IPS-NIHi11 (cell line): Measurements from ENCODE around the gene ABL2.
"Not testable (repeated sequence)": the region's sequence is repeated elsewhere in the genome, so short reads cannot be mapped to it uniquely, and the experiment has no call there.

Source experiments
- DNase-seq: peaks from one replicate; pipeline ENCODE4 v3.0.0; 2012; ENCODE audit warnings: mixed read lengths, low spot score

The ABL2 gene

DNA sequence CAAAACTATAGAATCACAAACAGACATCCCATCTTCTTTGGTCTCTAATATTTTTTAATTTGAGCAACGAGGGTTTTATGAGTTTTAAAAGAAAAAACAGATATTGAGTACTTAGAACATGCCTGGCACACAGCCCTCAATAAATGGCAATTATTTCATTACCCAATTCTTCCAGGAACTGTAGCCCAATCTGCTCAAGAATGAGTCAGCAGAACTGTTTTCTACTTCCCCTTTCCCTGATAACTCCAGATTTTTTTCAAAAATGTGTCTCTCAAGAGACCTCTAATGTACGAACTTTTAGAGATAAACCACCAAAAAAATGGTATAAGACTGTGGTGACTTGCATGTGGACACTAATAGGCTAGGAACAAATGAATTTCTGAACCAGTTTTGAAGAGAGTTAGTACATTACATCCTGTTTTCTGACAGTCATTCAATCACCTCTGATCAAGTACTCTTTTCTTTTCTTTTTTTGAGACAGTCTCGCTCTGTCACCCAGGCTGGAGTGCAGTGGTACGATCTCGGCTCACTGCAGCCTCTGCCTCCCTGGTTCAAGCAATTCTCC lies 11.5 kb downstream of the ABL2 start:
- DNase-seq = no peak

DNA sequence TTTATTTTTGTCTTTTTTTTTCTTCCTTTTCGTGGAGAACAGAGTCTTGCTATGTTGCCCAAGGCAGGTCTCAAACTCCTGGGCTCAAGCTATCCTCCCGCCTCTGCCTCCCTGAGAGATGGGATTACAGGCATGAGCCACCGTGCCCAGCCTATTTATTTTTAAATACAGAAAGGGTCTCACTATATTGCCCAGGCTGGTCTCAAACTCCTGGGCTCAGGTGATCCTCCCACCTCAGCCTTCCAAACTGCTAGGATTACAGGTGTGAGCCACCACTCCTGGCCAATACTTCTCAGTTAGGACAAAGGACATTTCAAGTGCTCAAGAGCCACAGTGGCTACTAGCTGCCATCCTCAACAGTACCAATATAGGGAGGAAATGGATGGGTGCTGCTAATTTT lies 16.2 kb downstream of the ABL2 start:
- DNase-seq = not testable (repeated sequence)

DNA sequence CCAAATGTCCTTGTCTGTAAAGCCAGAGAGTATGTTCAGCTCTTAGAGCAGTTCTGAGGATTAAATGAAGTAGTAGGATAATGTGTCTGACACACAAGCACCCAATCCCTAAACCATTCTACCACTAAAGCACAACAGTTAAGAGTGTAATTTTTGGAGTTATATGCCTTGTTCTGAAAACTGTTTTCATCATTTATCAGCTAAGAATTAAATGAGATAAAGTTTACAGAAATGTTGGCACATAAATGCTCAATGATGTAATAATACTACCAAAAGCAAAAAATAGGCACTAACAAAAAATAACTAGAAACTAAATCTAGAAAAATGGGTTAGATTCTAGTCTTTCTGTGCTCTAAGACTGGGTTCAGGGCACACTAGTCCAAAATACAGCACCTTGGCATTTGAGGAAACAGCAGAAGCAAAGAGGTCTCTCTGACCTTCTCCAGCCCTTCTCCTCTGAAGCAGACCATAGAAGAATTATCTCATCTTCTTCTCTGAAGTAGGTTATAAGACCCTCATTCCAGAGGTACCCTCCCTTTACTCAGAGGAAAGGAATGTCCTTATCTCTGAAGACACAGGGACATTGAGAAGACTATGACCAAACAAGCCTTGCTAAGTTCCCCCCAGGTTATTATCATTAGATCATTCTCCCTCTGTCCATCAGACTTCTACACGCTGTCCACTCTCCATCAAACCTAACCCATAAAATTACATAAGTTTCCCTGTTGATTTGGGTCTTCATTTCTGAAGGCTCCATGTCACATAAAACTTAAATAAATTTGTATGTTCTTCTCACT lies 20.6 kb downstream of the ABL2 start:
- DNase-seq = no peak

DNA sequence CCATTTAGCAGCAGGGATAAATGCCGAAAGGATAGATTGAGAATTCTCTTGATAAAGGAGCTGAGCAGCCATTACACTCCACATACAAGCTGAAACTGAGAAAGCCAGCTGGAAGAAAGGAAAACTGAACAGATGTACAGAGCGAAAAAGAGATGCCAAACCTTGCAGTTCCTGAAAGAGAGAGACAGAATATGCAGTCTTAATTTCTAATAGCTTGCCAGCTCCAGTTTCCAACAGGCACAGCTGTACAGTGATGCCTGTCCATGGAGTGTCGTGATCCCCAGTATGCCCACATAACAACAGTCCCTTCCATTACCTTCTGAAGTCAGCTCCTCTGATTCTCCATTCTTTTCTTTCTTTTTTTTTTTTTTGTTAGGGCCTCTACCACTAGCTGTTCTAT lies 22.7 kb downstream of the ABL2 start:
- DNase-seq = no peak

DNA sequence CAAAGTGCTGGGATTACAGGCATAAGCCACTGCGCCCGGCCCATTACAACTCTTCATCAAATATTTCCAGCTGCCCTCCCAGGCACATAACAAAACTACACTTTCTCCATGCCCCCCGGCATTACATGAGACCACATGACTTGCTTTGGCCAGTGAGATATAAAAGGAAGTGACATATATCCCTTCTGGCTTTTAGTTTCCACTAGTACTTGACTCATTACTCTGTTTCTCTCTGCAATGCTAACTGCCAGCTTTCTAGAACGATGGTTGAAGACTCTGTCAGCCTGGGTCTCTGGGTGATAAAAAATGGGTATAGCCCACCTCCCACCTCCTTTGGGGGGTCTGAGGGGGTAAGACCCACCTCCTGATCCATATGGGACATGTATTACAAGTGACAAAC lies 24.2 kb downstream of the ABL2 start:
- no peak for DNase-seq

DNA sequence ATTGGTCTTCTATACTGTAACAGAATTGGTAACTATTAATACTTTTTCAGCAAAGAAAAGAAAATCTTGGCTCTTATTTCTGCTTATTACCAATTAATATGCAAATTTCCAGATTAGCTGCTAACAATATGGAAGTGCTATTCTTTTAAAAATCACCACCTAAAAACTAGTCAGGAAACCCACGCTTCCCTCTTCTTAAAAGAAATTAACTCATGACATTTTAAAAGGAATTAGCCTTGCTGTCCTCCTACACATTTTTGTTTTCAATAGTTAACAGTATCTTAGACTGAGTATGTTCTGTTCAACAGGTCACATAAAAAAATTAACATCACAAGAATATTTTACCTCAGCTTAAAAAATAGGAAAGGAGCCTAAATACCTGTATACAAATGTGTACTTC lies 27.3 kb downstream of the ABL2 start:
- DNase-seq = no peak

DNA sequence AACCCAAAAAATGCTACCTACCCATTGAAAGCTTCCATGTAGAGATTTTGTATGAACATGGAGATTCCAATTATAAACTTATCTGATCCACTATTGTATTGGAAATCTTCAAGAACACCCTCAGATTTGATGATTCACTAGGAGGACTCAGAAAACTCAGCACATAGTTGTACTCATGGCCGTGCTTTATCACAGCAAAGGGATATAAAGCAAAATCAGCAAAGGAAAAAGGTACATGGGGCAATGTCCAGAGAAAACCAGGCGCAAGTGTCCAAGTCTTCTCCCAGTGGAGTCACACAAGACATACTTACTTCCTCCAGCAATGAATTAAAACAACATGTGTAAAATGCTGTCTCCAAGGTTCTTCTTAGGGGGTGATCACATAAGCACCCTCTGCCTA lies 28.9 kb downstream of the ABL2 start:
- no peak for DNase-seq

DNA sequence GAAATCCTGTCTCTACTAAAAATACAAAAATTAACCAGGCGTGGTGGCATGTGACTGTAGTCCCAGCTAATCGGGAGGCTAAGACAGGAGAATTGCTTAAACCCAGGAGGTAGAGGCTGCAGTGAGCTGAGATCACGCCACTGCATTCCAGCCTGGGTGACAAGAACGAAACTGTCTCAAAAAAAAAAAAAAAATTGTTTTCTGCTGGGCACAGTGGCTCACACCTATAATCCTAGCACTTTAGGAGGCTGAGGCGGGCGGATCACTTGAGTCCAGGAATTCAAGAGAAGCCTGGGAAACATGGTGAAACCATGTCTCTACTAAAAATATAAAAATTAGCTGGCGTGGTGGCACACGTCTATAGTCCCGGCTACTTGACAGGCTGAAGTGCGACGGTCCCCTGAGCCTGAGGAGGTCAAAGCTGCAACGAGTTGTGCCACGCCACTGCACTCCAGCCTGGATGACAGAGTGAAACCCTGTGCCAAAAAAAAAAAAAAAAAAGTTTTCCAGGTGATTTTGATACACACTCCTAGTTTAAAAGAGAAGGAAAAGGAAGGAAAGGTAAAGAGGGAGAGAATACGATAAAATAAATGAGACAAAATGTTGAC lies 31.7 kb downstream of the ABL2 start:
- no peak for DNase-seq

DNA sequence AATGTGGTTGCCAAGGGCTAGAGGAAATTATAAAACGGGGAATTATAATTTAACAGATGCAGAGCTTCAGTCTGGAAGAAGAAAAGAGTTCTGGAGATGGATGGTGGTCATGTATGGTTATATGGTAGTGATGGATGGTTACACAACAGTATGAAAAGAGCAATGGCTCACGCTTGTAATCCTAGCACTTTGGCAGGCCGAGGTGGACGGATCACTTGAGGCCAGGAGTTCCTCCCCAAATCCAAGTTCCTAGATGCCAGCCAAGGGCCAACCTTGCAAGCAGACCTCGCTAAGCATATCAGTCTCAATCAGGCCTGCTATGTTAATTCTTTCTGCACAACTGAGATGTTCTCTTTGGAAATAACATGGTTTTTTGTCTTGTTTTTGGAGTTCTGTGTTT lies 33.6 kb downstream of the ABL2 start:
- not testable (repeated sequence) for DNase-seq

DNA sequence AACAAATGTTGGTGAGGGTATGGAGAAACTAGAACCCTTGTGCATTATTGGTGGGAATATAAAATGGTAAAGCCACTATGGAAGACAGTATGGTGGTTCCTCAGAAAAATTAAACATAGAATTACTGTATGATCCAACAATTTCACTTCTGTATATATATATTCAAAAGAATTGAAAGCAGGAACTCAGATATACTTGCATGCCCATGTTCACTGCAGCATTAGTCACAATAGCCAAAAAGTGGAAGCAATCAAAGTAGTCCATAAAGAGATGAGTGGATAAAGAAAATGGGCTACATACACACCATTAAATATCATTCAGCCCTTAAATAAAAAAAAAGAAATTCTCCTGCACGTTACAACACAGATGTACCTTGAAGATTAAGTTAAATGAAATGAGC lies 34.1 kb downstream of the ABL2 start:
- DNase-seq = no peak

DNA sequence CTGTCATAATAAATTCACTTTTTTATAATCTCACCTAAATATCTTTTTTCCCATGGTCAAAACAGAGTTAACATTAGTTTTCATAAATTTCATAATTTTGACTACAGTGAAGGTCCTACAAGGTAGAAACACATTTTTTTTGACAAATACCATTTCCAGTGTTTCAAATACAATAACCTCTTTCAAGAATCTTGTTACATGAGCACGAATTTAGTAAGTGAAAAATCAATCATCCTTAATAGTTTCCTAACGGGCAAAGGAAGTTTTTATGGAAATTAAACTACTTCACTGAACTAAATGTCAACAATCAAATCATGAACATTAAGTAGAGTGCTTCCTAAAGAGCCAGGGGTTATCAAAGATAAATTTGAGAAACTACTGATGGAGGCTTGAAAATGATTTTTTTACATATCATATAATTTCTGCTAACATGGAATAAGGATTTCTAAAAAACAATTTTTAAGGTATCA lies 35.4 kb downstream of the ABL2 start:
- no peak for DNase-seq

DNA sequence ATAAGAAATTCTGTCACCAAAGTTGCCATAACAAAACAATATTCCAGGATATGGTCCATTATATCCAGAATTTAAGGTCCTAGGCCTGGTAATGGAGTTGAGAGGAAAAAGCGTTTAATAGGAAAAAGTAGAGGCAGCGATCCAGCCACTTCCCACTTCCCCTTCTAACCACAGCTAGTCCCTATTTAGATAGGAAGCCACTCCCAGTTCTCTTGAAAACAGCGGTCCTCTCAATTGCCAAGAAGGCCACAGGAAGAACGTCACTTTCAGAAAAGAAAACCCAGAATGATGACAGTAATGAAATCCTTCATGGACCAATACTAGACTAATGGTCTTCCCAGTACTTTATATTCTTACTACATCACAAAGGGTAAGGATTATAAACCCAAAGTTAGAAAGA lies 38.6 kb downstream of the ABL2 start:
- no peak for DNase-seq

DNA sequence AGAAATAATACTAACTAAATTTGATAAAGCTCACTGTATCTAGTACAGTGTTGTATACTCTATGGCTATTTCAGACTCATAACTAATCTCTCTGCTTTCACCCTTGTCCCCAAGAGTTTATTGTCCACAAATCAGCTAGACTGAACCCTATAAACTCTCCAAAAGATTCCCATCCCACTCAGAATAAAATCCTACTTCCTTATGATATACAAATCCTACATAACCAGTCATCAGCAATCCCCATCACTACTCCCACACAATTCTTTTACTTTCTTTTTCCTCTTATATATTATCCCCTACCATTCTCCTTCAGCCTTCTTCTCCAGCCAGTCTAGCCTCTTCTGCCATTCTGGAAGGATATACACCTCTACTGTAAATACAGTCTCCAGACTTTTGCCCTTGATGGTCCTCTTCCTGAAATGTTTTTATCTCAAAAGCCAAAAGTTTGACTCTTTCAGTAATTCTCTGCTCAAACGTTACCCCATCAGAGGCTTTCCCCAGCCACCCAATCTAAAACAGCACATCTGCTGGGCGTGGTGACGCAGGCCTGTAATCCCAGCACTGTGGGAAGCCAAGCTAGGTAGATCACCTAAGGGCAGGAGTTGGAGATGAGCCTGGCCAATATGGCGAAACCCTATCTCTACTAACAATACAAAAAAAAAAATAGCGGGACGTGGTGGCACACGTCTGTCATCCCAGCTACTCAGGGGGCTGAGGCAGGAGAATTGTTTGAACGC lies 41.6 kb downstream of the ABL2 start:
- DNase-seq = no peak

DNA sequence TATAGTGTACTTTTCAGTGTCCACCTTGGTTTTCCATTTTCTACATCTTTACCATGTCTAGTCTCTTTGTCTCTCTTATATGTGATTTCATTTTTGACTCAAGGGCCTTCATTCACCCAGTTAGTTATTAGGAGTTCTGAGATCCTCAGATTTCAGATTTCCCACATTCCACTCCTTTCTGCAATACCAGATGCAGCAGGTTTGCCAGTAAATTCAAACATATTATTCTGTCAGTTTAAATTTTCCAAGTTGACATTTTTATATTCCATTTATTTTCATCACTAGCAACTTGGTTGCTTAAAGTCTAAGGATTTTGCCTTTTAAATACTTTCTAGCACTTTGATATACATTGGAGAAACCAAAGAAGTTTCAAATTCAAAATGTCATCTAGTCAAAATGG lies 42.4 kb downstream of the ABL2 start:
- no peak for DNase-seq

DNA sequence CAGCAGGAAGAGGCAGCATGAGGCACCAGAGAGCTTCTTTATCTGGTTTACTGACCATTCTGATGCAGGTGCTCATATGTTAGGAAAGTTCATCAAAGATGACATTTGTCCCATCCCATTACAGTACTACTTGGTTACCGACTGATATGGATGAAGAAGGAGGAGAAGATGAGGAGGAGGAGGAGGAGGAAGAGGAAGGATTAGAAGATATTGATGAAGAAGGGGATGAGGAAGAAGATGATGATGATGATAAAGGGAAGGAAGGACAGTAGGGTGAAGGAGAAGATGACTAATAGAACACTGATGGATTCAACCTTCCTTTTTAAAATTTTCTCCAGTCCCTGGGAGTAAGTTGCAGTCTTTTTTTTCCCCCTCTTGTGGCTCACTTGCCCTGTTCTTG lies 45.1 kb downstream of the ABL2 start:
- DNase-seq = no peak

DNA sequence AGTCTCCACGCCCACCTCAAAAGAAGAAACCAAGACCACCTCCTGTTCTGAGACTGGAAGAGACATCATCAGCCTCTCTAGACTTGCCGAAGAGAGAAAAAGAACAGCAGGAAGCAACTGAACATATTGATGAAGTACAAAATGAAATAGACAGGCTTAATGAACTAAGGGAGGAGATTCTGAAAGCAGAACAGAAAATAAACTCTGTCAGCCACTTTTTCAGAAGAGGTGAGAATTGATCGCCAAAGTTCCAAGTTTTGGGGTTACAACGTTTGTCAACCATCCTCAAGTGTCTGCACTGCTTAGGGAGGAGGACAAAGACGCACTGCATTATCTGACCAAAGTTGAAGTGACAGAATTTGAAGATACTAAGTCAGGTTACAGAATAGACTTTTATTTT lies 45.6 kb downstream of the ABL2 start:
- no peak for DNase-seq

DNA sequence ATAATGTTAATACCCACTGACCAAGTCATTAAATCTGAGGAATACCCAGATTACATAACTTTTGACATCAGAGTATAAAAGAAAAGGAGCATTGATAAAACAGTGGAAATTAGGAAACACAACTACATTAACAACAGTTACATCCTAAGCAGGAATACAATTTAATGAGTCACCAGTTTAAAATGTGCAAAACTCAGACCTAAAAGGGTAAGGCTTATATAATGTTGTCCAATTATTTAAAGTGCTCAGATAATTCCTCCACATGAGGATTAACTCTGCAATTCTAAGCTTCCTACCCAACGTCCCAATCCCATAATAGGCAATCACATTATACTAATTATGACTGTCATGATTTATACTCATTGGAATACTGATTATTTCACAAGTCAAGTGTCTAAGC lies 50.5 kb downstream of the ABL2 start:
- no peak for DNase-seq

DNA sequence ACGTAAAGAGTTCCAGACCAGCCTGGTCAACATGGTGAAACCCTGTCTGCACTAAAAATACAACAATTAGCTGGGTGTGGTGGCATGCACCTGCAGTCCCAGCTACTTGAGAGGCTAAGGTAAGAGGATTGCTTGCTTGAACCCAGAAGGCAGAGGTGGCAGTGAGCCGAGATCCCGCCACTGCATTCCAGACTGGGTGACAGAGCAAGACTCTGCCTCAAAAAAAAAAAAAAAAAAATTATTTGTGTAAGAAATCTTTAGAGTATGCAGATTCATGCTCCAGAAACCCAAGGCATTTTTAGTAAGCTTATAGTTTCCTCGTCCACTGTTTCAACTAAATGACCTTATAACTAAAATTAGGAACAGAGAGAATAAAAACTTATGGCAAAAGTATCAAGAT lies 51.3 kb downstream of the ABL2 start:
- no peak for DNase-seq

DNA sequence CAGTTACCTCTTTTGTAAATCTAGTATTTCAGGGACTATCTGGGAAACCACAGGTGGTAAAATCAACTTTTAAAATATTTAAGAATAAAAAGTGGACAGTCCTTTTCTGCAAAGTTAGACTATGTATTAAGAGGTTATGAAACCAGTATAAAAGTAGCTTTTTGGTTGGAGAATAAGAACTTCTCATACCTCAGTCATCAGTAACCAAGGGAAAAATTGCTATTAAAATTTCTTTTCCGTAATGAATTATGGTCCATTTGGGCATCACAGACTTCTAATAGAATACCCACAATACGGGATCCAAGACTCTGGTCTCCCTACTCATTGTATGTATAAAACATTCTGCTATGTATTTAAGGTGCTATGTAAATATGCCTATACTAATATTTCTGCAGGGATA lies 51.9 kb downstream of the ABL2 start:
- no peak for DNase-seq

DNA sequence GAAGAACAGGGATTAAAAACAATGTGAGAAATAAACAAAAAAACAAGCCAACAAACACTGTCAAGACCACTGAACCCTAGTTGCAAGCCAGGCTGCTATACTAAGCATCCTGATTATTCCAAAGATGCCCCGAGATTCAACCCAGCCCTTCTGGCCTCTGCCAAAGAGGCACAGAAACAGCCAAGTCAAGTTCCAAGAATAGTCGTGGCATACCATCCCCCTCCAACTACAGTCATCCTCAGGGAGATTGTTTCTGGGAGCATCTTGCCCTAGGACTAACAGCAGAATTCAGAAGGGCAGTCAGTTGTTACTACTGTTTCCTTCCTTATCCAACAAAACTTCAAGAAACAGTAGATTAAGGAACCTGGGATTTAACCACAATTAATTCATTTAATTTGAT lies 52.3 kb downstream of the ABL2 start:
- no peak for DNase-seq

DNA sequence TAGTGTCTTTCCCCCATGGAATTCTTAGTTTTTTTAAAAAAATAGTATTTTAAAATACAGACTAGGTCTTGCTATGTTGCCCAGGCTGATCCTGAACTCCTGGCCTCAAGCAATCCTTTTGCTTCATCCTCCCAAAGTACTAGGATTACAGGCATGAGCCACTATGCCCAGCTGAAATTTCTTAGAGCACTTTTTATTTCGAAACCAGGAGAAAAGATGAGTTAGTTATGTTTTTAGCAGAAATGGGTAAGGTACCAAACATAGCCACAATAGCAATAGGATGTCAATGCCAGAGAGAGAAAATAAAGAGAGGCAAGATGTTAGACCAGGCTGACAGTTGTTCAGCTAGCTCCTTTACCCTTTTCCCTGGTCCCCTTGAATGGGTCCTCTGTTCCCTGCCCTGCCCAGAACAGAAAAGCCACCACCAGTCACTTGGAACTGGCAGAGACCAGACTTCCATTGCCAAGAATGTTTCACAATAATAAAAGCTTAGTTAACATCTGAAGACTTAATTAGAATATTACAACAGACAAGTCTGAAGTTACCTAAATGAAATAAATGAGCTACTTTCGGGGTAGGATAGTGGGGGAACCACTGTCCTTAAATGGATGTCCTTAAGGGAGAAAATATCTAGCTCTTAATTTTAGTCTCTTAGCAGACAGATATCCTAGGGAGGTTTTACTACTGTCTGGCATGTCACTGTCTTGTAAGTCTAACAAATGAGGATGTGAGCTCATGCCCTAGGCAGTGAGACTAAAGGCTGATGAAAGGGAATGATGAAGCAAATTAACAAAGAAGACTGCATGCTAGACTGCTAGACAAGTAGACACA lies 54.3 kb downstream of the ABL2 start:
- no peak for DNase-seq

DNA sequence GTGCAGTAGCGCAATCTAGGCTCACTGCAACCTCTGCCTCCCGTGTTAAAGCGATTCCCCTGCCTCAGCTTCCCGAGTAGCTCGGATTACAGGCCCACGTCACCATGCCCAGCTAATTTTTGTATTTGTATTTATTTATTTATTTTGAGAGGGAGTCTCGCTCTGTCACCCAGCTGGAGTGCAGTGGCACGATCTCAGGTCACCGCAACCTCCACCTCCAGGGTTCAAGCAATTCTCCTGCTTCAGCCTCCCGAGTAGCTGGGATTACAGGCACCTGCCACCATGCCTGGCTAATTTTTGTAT lies 59.1 kb downstream of the ABL2 start:
- DNase-seq = not testable (repeated sequence)
